H1 (cell line): ENCODE measurements around the gene AGBL1. TPM values are rescaled to one million over a fixed set of nuclear protein-coding genes. Genes with fewer than 3 reads are reported as not detected.

Experiments
- CTCF ChIA-PET: fragments of 300-600 bp; sonication (Branson Sonifier 250); formaldehyde crosslinking; loops from one replicate; lab custom pipeline; 2021; ENCODE audit not compliant: partially characterized antibody; lab: Charles Lee
- POLR2A ChIA-PET: fragments of 300-600 bp; sonication (Branson Sonifier 250); formaldehyde crosslinking; loops from one replicate; lab custom pipeline; 2021; ENCODE audit warnings: inconsistent platforms; ENCODE audit not compliant: partially characterized antibody; lab: Charles Lee
- DNase-seq, 2 experiments: peaks; one replicate each; pipeline versions ENCODE4 v3.0.0 to v3.0.0-alpha.2; 2010 to 2022; ENCODE audit warnings: low spot score in 2 of 2, low read depth in 1 of 2, mixed read lengths in 1 of 2
- FAIRE-seq: peaks from 2 replicates; lab custom pipeline; 2011; peaks lifted over from hg19 to GRCh38; lab: Jason Lieb, UNC
- H2AFZ ChIP-seq: 2 replicates; pipeline ENCODE4 v1.8.1; 2012; ENCODE audit warnings: low read length, inconsistent platforms
- H2AK5ac ChIP-seq: 2 replicates; pipeline ENCODE4 v1.6.1; 2013; ENCODE audit warnings: low read depth, low read length
- H2BK120ac ChIP-seq: replicated peaks from 2 replicates; pipeline ENCODE3; 2013; ENCODE audit warnings: low read depth, low read length, inconsistent platforms
- H2BK12ac ChIP-seq: 2 replicates; pipeline ENCODE4 v1.6.1; 2013; ENCODE audit warnings: low read depth, low read length
- H2BK15ac ChIP-seq: 2 replicates; pipeline ENCODE4 v1.6.1; 2013; ENCODE audit warnings: low read length
- H2BK20ac ChIP-seq: 2 replicates; pipeline ENCODE4 v1.6.1; 2013; ENCODE audit warnings: low read length
- H2BK5ac ChIP-seq: 2 replicates; pipeline ENCODE4 v1.6.1; 2013; ENCODE audit warnings: low read depth, low read length
- H3K14ac ChIP-seq: 2 replicates; pipeline ENCODE4 v1.6.1; 2013; ENCODE audit warnings: inconsistent platforms; ENCODE audit not compliant: insufficient read length
- H3K18ac ChIP-seq: 2 replicates; pipeline ENCODE4 v1.6.1; 2013; ENCODE audit warnings: low read length; ENCODE audit errors: extremely low read depth
- H3K23ac ChIP-seq: 2 replicates; pipeline ENCODE4 v1.6.1; 2013; ENCODE audit warnings: inconsistent platforms; ENCODE audit not compliant: insufficient read length
- H3K23me2 ChIP-seq: 2 replicates; pipeline ENCODE4 v1.6.1; 2013; ENCODE audit warnings: low read depth, low read length
- H3K27ac ChIP-seq: 2 replicates; pipeline ENCODE4 v1.6.1; 2011; ENCODE audit warnings: low read depth, low read length, inconsistent platforms
- H3K27me3 ChIP-seq, 4 experiments: replicated peaks in 1 of 4; 1 replicate in 1 of 4; 2 replicates in 3 of 4; pipeline versions ENCODE4 v1.6.1 to v1.8.1; 2011 to 2013; ENCODE audit warnings: low read length in 3 of 4, mild to moderate bottlenecking in 3 of 4, inconsistent platforms in 2 of 4, mixed read lengths in 2 of 4, moderate library complexity in 1 of 4; ENCODE audit not compliant: control insufficient read depth in 3 of 4, insufficient read depth in 3 of 4; ENCODE audit errors: extremely low read depth in 1 of 4
- H3K36me3 ChIP-seq, 4 experiments: 2 replicates each; pipeline versions ENCODE4 v1.6.1 to v1.8.1; 2011 to 2013; ENCODE audit warnings: mild to moderate bottlenecking in 4 of 4, low read length in 3 of 4, moderate library complexity in 2 of 4, control low read depth in 1 of 4, inconsistent platforms in 1 of 4; ENCODE audit not compliant: insufficient read depth in 4 of 4, control insufficient read depth in 2 of 4
- H3K4ac ChIP-seq: replicated peaks from 2 replicates; pipeline ENCODE3; 2013; ENCODE audit warnings: low read length, low read depth, mixed read lengths, inconsistent platforms; ENCODE audit not compliant: insufficient read length
- H3K4me1 ChIP-seq, 4 experiments: replicated peaks in 1 of 4; 1 replicate in 1 of 4; 2 replicates in 3 of 4; pipeline versions ENCODE4 v1.6.1 to v1.8.1; 2011 to 2013; ENCODE audit warnings: low read length in 3 of 4, inconsistent platforms in 2 of 4, mixed read lengths in 1 of 4; ENCODE audit not compliant: insufficient read depth in 4 of 4, control insufficient read depth in 3 of 4
- H3K4me2 ChIP-seq, 2 experiments: 2 replicates each; pipeline versions ENCODE4 v1.6.1 to v1.8.1; 2011 to 2013; ENCODE audit warnings: low read depth in 2 of 2, low read length in 2 of 2, control low read depth in 1 of 2, inconsistent platforms in 1 of 2, mild to moderate bottlenecking in 1 of 2; ENCODE audit not compliant: insufficient read depth in 1 of 2
- H3K4me3 ChIP-seq, 4 experiments: fragments of 200-600, 300-600 bp in 1 of 4; sonication (generic), shearing (Covaris generic), sonication (Bioruptor Twin) in 1 of 4; 2 replicates each; pipeline versions ENCODE4 v1.5.1 to v1.8.1; 2011 to 2016; ENCODE audit warnings: low read length in 4 of 4, low read depth in 3 of 4, control low read depth in 2 of 4, inconsistent platforms in 2 of 4, mild to moderate bottlenecking in 2 of 4, mixed read lengths in 1 of 4, moderate library complexity in 1 of 4; ENCODE audit not compliant: insufficient read depth in 2 of 4; ENCODE audit errors: extremely low read depth in 1 of 4
- H3K56ac ChIP-seq: replicated peaks from 2 replicates; pipeline ENCODE3; 2013; ENCODE audit warnings: low read depth, mild to moderate bottlenecking, mixed read lengths, low read length, inconsistent platforms; ENCODE audit not compliant: insufficient read length
- H3K79me1 ChIP-seq: 2 replicates; pipeline ENCODE4 v1.6.1; 2013; ENCODE audit warnings: low read depth, low read length, control low read depth
- H3K79me2 ChIP-seq, 2 experiments: 2 replicates each; pipeline versions ENCODE4 v1.6.1 to v1.8.1; 2012 to 2013; ENCODE audit warnings: low read length in 2 of 2, mild to moderate bottlenecking in 2 of 2, inconsistent platforms in 1 of 2; ENCODE audit not compliant: insufficient read depth in 2 of 2, control insufficient read depth in 1 of 2
- H3K9ac ChIP-seq, 4 experiments: replicated peaks in 1 of 4; 1 replicate in 1 of 4; 2 replicates in 3 of 4; pipeline versions ENCODE4 v1.6.1 to v1.8.1; 2011 to 2013; ENCODE audit warnings: low read depth in 3 of 4, low read length in 3 of 4, control low read depth in 2 of 4, mild to moderate bottlenecking in 2 of 4, moderate library complexity in 2 of 4, inconsistent platforms in 1 of 4; ENCODE audit errors: extremely low read depth in 1 of 4
- H3K9me3 ChIP-seq, 2 experiments: 2 replicates each; pipeline versions ENCODE4 v1.6.1 to v1.8.1; 2012 to 2013; ENCODE audit warnings: mild to moderate bottlenecking in 2 of 2, moderate library complexity in 2 of 2, control low read depth in 1 of 2, inconsistent platforms in 1 of 2, low read depth in 1 of 2, low read length in 1 of 2, mixed read lengths in 1 of 2; ENCODE audit not compliant: insufficient read depth in 2 of 2
- H4K20me1 ChIP-seq, 2 experiments: replicated peaks in 1 of 2; 2 replicates each; pipeline versions ENCODE3 to v1.8.1; 2011 to 2013; ENCODE audit warnings: inconsistent platforms in 2 of 2, low read length in 2 of 2, mild to moderate bottlenecking in 1 of 2; ENCODE audit not compliant: insufficient read depth in 2 of 2, control insufficient read depth in 1 of 2
- H4K5ac ChIP-seq: 2 replicates; pipeline ENCODE4 v1.6.1; 2013; ENCODE audit warnings: low read length, low read depth, mixed read lengths, inconsistent platforms; ENCODE audit not compliant: insufficient read length
- H4K8ac ChIP-seq: 2 replicates; pipeline ENCODE4 v1.8.0; 2013; ENCODE audit warnings: mild to moderate bottlenecking, moderate library complexity, low read length, inconsistent platforms; ENCODE audit not compliant: insufficient read depth; ENCODE audit errors: extremely low read depth
- H4K91ac ChIP-seq: replicated peaks from 2 replicates; pipeline ENCODE3; 2013; ENCODE audit warnings: low read length, mixed read lengths, inconsistent platforms; ENCODE audit not compliant: insufficient read length
- BRCA1 ChIP-seq: IDR thresholded peaks from 2 replicates; pipeline ENCODE4 v1.6.1; 2012; ENCODE audit warnings: low read depth, low read length, improper control_type of control experiment
- CHD1 ChIP-seq: IDR thresholded peaks from 2 replicates; pipeline ENCODE4 v1.6.1; 2012; ENCODE audit warnings: low read depth, low read length, improper control_type of control experiment
- KDM5A ChIP-seq: fragments of 200-600 bp; IDR thresholded peaks from 2 replicates; pipeline ENCODE4 v1.7.1; 2012; ENCODE audit warnings: mild to moderate bottlenecking, low read length, inconsistent platforms, mixed read lengths
- MAFK ChIP-seq: IDR thresholded peaks from 2 replicates; pipeline ENCODE4 v1.6.1; 2012; ENCODE audit warnings: low read depth, mild to moderate bottlenecking, improper control_type of control experiment, low read length
- RNF2 ChIP-seq: fragments of 200-900, 300-1000 bp; sonication (generic); IDR thresholded peaks from 2 replicates; pipeline ENCODE4 v1.7.1; 2016; ENCODE audit warnings: borderline replicate concordance, low read depth, mild to moderate bottlenecking, antibody characterized with exemption, low read length; ENCODE audit not compliant: poor library complexity, severe bottlenecking; ENCODE audit errors: missing control alignments
- SP2 ChIP-seq: IDR thresholded peaks from 2 replicates; pipeline ENCODE4 v1.6.1; 2012; ENCODE audit warnings: mild to moderate bottlenecking, low read length, inconsistent platforms
- SRF ChIP-seq: IDR thresholded peaks from 2 replicates; pipeline ENCODE4 v1.6.1; 2011; ENCODE audit warnings: mild to moderate bottlenecking, low read depth, low read length, moderate library complexity
- YY1 ChIP-seq: IDR thresholded peaks from 2 replicates; pipeline ENCODE4 v1.6.1; 2011; ENCODE audit warnings: low read depth, mild to moderate bottlenecking, low read length
- WGBS, 2 experiments: shearing (Covaris generic) in 1 of 2; methylation state at CpG; one replicate each; pipeline versions ENCODE4 v1.1.6 to v1.1.7; 2013 to 2015; ENCODE audit warnings: low lambda C conversion rate in 2 of 2, mixed read lengths in 2 of 2, inconsistent platforms in 1 of 2, low coverage in 1 of 2, missing lambda C conversion rate in 1 of 2; ENCODE audit not compliant: insufficient replicate concordance in 2 of 2, insufficient coverage in 1 of 2, insufficient read length in 1 of 2; ENCODE audit errors: extremely low coverage in 1 of 2, missing lambda C conversion rate in 1 of 2; 5-methylcytosine and 5-hydroxymethylcytosine counted together
- polyA plus RNA-seq, 7 experiments: library from polyadenylated mRNA; depleted of rRNA in 3 of 7; stranded (reverse) in 5 of 7; unstranded in 2 of 7; fragments of >200 nt in 5 of 7; fragments of 200-250 nt in 2 of 7; gene quantifications; 1 replicate in 5 of 7; 2 replicates in 1 of 7; 4 replicates in 1 of 7; pipeline versions ENCODE4 v1.2.1 to v1.2.3, GENCODE V29; 2011 to 2013; ENCODE audit warnings: missing spikeins in 2 of 7, mixed read lengths in 2 of 7
- total RNA-seq: library from RNA; stranded (reverse); fragmentation: NEBNext Ultra II Directional; extraction: Animal tissue kit (Norgen Biotek cat#: 25700); gene quantifications from 2 replicates; pipeline ENCODE4 v1.2.1, GENCODE V29; 2021
- TF ChIP-seq, protein P1 (sequence below): IDR thresholded peaks from 2 replicates; pipeline ENCODE4 v1.6.1; 2012; ENCODE audit warnings: low read length, inconsistent platforms

Gene AGBL1
- total and polyA plus RNA-seq, 2 of the 8 experiments (the other 6 are each of a cell fraction or from before 2014, with no cell fraction given): not detected

DNA sequence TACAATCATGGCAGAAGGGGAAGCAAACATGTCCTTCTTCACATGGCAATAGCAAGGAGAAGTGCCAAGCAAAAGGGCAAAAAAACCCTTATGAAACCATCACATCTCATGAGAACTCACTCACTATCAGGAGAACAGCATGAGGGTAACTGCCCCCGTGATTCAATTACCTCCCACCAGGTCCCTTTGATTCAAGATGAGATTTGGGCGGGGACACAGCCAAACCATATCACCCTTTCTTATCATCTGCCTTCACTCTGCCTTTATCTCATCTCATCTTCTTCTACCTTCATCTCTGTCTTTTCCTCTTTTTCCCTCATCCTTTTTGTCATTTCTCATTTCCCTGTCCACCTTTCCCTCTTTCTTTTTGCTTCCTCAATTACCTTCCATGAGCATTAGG, 149.6 kb downstream of the AGBL1 start:
- Histone ChIP-seq H2AK5ac (no peak overlapping the region), H3K79me2 (no peaks in the 10 kb centered on the region), H3K23me2 (no peaks in the 10 kb centered on the region), H3K9ac (no peak overlapping the region), H2BK20ac (no peak overlapping the region), H3K4ac (no peak overlapping the region), H2BK120ac (no peak overlapping the region), H3K27ac (no peak overlapping the region), H3K56ac (no peak overlapping the region), H3K36me3 (no peaks in the 10 kb centered on the region), H3K4me1 (peaks cover 5 to 7% (median 5%) of the 10 kb centered on the region in 4 experiments; a peak in 5 of 7 replicates), H3K9me3 (no peaks in the 10 kb centered on the region), H3K14ac (no peak overlapping the region), H3K4me3 (no peak overlapping the region), H2BK12ac (no peak overlapping the region), H4K8ac (no peak overlapping the region), H2BK5ac (no peak overlapping the region), H3K18ac (no peak overlapping the region), H2BK15ac (no peak overlapping the region), H3K4me2 (no peak overlapping the region), H3K23ac (no peak overlapping the region), H3K79me1 (no peaks in the 10 kb centered on the region), H4K91ac (no peak overlapping the region), H4K20me1 (no peaks in the 10 kb centered on the region), H4K5ac (no peak overlapping the region), H3K27me3 (no peaks in the 10 kb centered on the region; a peak in 2 of 7 replicates), H2AFZ (no peak overlapping the region)
- 86% methylated on average over 2 of the region's 2 CpGs; no CpG with 5 or more reads in 1 of the 2 experiments for WGBS, 2 experiments
- no peak for FAIRE-seq
- CTCF ChIA-PET: interaction anchor here (4.0 kb wide), 1 partner anchor 514 kb away, joined by 38 read pairs; no protein-coding TSS in a partner anchor
- DNase-seq: no peak
- POLR2A ChIA-PET: no interaction called here
- no peak for TF ChIP-seq MAFK
- no peak for TF ChIP-seq SRF
- no peak for TF ChIP-seq YY1
- no peak for TF ChIP-seq CHD1
- TF ChIP-seq SP2: no peak
- TF ChIP-seq, protein P1, sequence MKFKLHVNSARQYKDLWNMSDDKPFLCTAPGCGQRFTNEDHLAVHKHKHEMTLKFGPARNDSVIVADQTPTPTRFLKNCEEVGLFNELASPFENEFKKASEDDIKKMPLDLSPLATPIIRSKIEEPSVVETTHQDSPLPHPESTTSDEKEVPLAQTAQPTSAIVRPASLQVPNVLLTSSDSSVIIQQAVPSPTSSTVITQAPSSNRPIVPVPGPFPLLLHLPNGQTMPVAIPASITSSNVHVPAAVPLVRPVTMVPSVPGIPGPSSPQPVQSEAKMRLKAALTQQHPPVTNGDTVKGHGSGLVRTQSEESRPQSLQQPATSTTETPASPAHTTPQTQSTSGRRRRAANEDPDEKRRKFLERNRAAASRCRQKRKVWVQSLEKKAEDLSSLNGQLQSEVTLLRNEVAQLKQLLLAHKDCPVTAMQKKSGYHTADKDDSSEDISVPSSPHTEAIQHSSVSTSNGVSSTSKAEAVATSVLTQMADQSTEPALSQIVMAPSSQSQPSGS: no peak
- no peak for TF ChIP-seq KDM5A
- no peak for TF ChIP-seq RNF2
- no peak for TF ChIP-seq BRCA1
